ENCODE data around the gene SNX24. TPM values are rescaled to one million over a fixed set of nuclear protein-coding genes. Genes with fewer than 3 reads are reported as not detected.

SNX24 gene
- total RNA-seq, 1 donor from 2014 or later: 40.9 TPM

GRCh38 chr5:122896598-122897282 lies 51.3 kb downstream of the SNX24 start:
- TF ChIP-seq CTCF (IDR thresholded peaks at IDR 0.05; ENCODE audit: unreplicated experiment): no peak
- peaks cover 25% of the 10 kb centered on the region for H3K4me1 Mint-ChIP-seq
- DNase-seq (ENCODE audit: low spot score in 2 of 2, unreplicated experiment in 2 of 2): no peak
- peak overlapping the region; percentile 7 for H3K27ac Mint-ChIP-seq
- H3K27me3 Mint-ChIP-seq (ENCODE audit: low read depth): no peaks in the 10 kb centered on the region
- H3K36me3 Mint-ChIP-seq: peaks cover 2% of the 10 kb centered on the region
- no peaks in the 10 kb centered on the region for H3K9me3 Mint-ChIP-seq
- H3K4me3 Mint-ChIP-seq: no peak overlapping the region

GRCh38 chr5:122897283-122897602 lies 51.8 kb downstream of the SNX24 start:
- Mint-ChIP-seq H3K27ac (no peak overlapping the region), H3K4me3 (no peak overlapping the region), H3K36me3 (peaks cover 2% of the 10 kb centered on the region), H3K9me3 (no peaks in the 10 kb centered on the region), H3K27me3 (ENCODE audit: low read depth) (no peaks in the 10 kb centered on the region), H3K4me1 (peaks cover 25% of the 10 kb centered on the region)
- DNase-seq (ENCODE audit: low spot score in 2 of 2, unreplicated experiment in 2 of 2): no peak
- no peak for TF ChIP-seq CTCF (IDR thresholded peaks at IDR 0.05; ENCODE audit: unreplicated experiment)

GRCh38 chr5:122901346-122901745 lies 55.9 kb downstream of the SNX24 start:
- Mint-ChIP-seq H3K9me3 (no peaks in the 10 kb centered on the region), H3K4me1 (peaks cover 49% of the 10 kb centered on the region), H3K27ac (no peak overlapping the region), H3K27me3 (ENCODE audit: low read depth) (no peaks in the 10 kb centered on the region), H3K4me3 (no peak overlapping the region), H3K36me3 (no peaks in the 10 kb centered on the region)
- DNase-seq (ENCODE audit: low spot score in 2 of 2, unreplicated experiment in 2 of 2): no peak
- no peak for TF ChIP-seq CTCF (IDR thresholded peaks at IDR 0.05; ENCODE audit: unreplicated experiment)

- no peaks in the 10 kb centered on the region for H3K36me3 Mint-ChIP-seq
- H3K4me3 Mint-ChIP-seq: no peak overlapping the region
- no peaks in the 10 kb centered on the region for H3K27me3 Mint-ChIP-seq (ENCODE audit: low read depth)
- no peak for TF ChIP-seq CTCF (IDR thresholded peaks at IDR 0.05; ENCODE audit: unreplicated experiment)
- no peak overlapping the region for H3K27ac Mint-ChIP-seq
- H3K4me1 Mint-ChIP-seq: peaks cover 57% of the 10 kb centered on the region
- H3K9me3 Mint-ChIP-seq: no peaks in the 10 kb centered on the region
- DNase-seq (ENCODE audit: low spot score in 2 of 2, unreplicated experiment in 2 of 2): no peak
Measured at GRCh38 chr5:122902263-122902662, 56.9 kb downstream of the SNX24 start.

DNA sequence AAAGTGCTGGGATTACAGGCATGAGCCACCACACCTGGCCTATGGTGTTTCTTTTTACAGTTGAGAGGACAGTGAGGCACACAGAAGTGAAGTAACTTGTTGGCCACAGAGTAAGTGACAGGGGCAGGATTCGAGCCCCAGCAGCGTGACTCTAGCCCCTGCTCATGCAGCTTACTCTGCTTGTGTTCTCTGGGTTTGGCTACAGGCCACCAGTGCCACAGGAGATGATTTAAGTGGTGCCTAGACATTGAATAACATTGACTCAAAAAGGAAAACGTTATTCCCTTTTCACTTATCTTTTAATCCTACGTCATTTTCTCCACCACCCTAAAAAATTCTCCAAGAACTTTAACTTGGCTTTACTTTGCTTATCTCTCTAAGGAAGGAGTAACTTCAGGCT lies 61.4 kb downstream of the SNX24 start:
- peaks cover 65% of the 10 kb centered on the region for H3K4me1 Mint-ChIP-seq
- no peak for TF ChIP-seq CTCF (IDR thresholded peaks at IDR 0.05; ENCODE audit: unreplicated experiment)
- no peak for DNase-seq (ENCODE audit: low spot score in 2 of 2, unreplicated experiment in 2 of 2)
- no peaks in the 10 kb centered on the region for H3K9me3 Mint-ChIP-seq
- H3K27ac Mint-ChIP-seq: peak overlapping the region; percentile 97
- no peaks in the 10 kb centered on the region for H3K36me3 Mint-ChIP-seq
- H3K4me3 Mint-ChIP-seq: no peak overlapping the region
- H3K27me3 Mint-ChIP-seq (ENCODE audit: low read depth): no peaks in the 10 kb centered on the region

- Mint-ChIP-seq H3K36me3 (no peaks in the 10 kb centered on the region), H3K27ac (peak overlapping the region; percentile 97)
Measured at GRCh38 chr5:122907276-122907675, 61.9 kb downstream of the SNX24 start.

More at GRCh38 chr5:122907276-122907675, 61.9 kb downstream of the SNX24 start:
- Mint-ChIP-seq H3K27me3 (ENCODE audit: low read depth) (no peaks in the 10 kb centered on the region), H3K9me3 (no peaks in the 10 kb centered on the region), H3K4me3 (peak overlapping the region; percentile 26), H3K4me1 (peaks cover 62% of the 10 kb centered on the region)
- DNase-seq (ENCODE audit: low spot score in 2 of 2, unreplicated experiment in 2 of 2): no peak
- no peak for TF ChIP-seq CTCF (IDR thresholded peaks at IDR 0.05; ENCODE audit: unreplicated experiment)
